Measurements from ENCODE around the gene OSBPL9.

The OSBPL9 gene

DNA sequence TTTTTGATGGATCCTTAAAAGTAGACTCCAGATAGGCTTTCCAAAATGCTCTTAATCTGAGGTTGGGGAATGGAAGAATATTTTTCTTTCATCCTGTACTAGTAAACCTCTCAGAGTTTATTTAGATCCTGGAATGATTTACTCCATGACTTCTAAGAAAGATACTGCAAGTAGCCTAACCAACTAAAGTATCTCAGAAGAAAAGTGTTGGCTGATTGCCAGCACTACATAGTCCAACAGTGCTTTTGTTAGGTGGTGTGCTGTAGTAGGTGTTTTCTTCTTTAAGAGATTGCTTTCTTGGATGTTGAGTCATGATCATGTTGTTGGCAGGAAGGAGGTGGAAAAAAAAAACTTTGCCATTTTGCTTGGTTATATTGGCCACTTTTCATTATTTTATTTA, 119.8 kb downstream of the OSBPL9 start:
- Mint-ChIP-seq H3K27ac (no peak overlapping the region), H3K9me3 (no peaks in the 10 kb centered on the region), H3K4me1 (peaks cover 74% of the 10 kb centered on the region), H3K27me3 (no peaks in the 10 kb centered on the region), H3K4me3 (no peak overlapping the region), H3K36me3 (peaks cover under 1% of the 10 kb centered on the region)

DNA sequence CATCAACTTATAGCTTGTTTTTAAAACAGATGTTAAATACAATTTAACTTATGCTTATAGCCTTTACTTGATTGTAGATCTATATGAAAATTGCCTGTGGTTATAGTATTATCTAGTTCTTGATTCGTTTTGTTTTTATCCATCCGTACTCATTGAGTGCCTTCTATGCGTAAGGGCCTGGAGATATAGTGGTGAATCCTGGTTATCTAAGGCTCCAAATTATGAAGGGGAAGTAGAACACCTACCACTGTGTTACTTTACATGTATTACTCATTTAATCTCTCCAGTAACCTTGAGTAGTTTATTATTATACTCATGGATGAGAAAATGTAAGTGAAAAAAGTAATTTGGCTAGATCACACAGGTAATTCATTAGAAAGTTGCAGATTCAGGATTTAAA, 121.8 kb downstream of the OSBPL9 start:
- Mint-ChIP-seq H3K9me3 (no peaks in the 10 kb centered on the region), H3K36me3 (peaks cover 4% of the 10 kb centered on the region), H3K4me1 (peaks cover 61% of the 10 kb centered on the region), H3K27ac (no peak overlapping the region), H3K4me3 (no peak overlapping the region), H3K27me3 (no peaks in the 10 kb centered on the region)

DNA sequence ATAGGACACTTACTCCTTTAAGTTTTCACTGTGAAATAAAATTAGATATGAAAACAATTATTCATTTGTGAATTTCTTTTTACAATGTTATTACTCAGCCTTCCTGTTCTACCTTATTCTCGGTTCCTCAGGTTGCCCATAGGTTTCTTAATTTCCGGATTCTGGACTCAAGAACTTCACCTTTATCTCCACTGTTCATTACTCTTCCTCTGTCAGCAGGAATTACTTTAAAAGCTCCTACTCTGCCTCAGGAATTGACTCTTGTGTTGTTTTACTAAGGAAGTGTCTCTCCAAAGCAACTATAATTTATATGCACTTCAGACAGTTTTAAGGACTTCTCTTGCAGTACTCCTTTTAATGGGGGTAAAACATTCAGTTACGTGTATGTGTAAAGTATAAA, 123.8 kb downstream of the OSBPL9 start:
- Mint-ChIP-seq H3K27ac (no peak overlapping the region), H3K4me1 (peaks cover 54% of the 10 kb centered on the region)

DNA sequence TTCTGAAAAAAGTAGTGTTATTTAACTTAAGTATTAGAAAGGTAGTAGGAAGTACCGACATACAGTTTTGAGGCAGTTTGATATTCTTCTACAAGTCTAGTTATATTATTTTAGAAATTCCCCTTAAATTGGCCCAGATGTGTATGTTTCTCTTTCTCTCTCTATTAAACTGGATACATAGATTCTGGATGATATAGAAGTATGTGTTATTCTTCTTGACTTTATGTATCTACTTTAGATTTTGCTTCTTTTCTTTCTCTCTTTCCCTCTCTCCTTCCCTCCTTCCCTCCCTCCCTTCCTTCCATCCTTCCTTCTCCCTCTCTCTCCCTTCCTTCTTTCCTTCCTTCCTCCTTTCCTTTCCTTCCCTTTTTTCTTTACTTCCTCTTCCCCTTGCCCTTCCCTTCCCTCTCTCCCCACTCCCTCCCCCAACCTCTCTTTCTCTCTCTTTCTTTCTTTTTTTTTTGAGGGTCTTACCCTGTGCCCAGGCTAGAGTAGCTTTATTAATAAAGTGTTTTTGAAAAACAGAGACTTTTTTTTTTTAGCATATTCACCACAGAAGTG, 124.3 kb downstream of the OSBPL9 start:
- H3K27ac Mint-ChIP-seq = no peak overlapping the region
- no peaks in the 10 kb centered on the region for H3K9me3 Mint-ChIP-seq
- H3K4me3 Mint-ChIP-seq = no peak overlapping the region
- no peaks in the 10 kb centered on the region for H3K27me3 Mint-ChIP-seq
- H3K4me1 Mint-ChIP-seq = peaks cover 49% of the 10 kb centered on the region
- peaks cover 6% of the 10 kb centered on the region for H3K36me3 Mint-ChIP-seq

More for the DNA sequence above, 123.8 kb downstream of the OSBPL9 start:
- no peaks in the 10 kb centered on the region for H3K9me3 Mint-ChIP-seq
- H3K27me3 Mint-ChIP-seq = no peaks in the 10 kb centered on the region
- peaks cover 6% of the 10 kb centered on the region for H3K36me3 Mint-ChIP-seq
- H3K4me3 Mint-ChIP-seq = no peak overlapping the region

DNA sequence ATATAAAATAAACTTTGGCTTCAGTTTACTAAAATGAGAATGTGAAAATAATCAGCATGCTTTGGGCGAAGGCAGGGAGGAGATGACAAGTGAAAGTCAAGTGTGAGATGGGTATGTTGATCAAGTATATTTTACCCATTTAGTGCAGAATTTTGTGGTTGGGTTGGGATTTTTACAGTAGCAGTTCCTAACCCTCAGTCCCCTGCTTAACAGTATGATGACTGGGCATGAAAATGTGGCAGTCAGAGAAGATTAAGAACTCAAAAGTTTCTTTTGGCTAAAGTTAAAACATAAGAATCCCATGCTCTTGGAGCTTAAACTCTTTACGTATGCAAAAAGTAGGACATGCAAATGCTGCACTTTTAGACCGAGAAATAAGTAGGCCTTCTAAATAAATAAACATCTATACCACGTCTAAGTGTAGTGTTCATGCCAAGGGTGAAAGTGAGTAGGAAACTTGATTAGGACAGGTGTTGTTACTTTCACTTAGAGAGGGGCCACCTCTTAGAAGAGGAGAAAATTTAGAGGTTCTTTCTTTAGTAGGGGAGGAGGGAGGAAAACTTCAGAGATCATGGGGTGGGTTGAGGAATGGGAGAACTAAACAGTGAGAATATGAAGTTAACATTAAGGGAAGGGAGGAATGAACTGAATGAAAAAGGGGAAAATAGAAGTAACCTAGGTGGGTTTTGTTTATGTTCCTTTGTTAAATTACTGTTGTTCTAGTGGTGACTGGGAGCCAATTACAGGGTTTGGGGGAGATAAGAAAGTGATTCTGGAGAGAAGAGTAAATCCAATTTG, 127.8 kb downstream of the OSBPL9 start:
- Mint-ChIP-seq H3K27ac (peak overlapping the region; percentile 31), H3K36me3 (peaks cover 11% of the 10 kb centered on the region), H3K4me1 (peaks cover 28% of the 10 kb centered on the region), H3K4me3 (no peak overlapping the region), H3K27me3 (no peaks in the 10 kb centered on the region), H3K9me3 (no peaks in the 10 kb centered on the region)

DNA sequence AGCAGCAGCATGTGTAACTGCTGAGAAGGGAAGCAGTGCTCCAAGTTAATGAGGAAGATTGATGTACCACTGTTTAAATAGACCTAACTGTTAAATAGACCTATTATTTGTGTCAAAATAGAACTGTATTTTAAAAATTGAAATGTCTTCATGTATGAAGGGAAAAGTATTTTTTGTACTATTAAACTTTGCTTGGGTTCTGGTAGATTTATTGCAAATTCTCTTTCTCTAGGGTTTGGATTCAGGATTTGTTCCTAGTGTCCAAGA, 128.3 kb downstream of the OSBPL9 start:
- Mint-ChIP-seq H3K36me3 (peaks cover 11% of the 10 kb centered on the region), H3K27me3 (no peaks in the 10 kb centered on the region), H3K9me3 (no peaks in the 10 kb centered on the region), H3K27ac (no peak overlapping the region), H3K4me1 (peaks cover 24% of the 10 kb centered on the region), H3K4me3 (no peak overlapping the region)

DNA sequence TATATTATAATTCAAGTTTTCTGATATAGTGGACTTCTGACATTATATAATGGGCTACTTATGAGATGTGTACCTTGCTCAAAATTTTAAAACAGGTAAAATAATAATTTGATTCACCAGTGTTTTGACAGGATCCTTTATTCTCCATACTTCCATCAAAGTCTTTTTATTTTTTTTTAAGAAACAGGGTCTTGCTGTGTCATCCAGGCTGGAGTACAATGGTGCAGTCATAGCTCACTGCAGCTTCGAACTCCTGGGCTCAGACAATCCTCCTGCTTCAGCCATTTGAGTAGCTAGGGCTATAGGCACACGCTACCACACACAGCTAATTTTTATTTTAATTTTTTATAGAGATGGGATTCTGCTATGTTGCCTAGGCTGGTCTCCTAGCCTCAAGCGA, 132.3 kb downstream of the OSBPL9 start:
- Mint-ChIP-seq H3K27me3 (no peaks in the 10 kb centered on the region), H3K4me3 (no peak overlapping the region), H3K27ac (no peak overlapping the region), H3K4me1 (peaks cover 15% of the 10 kb centered on the region), H3K9me3 (no peaks in the 10 kb centered on the region), H3K36me3 (peaks cover 15% of the 10 kb centered on the region)

DNA sequence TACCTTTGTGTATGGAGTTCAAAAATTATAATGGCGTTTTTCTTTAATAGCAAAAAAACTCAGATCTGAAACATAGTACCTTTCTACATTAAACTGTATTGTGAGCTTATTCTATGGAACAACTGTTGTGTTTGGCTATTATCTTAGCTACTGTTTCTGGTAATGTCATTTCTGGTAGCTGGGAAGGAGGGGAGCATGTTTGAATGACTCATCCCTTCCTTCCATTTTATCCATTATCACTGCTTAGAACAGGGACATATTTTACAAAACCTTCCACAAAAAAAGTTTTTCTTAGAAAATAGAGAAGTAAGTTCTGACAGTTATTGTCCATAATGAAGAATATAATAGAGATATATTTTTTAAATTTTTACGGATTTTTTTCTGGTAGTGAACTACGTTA, 133.3 kb downstream of the OSBPL9 start:
- Mint-ChIP-seq H3K27ac (no peak overlapping the region), H3K4me3 (no peak overlapping the region), H3K36me3 (peaks cover 17% of the 10 kb centered on the region), H3K4me1 (peaks cover 4% of the 10 kb centered on the region), H3K9me3 (no peaks in the 10 kb centered on the region), H3K27me3 (no peaks in the 10 kb centered on the region)

DNA sequence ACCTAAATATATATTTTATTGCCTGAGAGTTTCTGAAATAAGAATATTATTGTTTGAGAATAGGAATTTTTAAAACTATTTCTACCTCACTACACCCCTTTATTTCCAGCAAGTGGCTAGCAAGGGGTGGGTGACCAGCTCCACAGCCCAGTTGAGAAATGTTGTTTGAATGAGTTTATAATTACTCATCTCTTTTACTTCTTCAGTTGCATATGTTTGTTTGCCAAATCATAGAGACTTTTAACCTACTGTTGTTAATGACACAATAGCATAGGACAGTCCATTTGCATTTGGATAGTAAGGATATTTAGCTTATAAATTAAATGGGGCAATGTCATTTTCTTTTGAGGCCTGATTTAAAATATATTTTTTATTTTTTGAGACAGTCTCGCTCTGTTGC, 133.8 kb downstream of the OSBPL9 start:
- H3K27ac Mint-ChIP-seq = no peak overlapping the region
- H3K36me3 Mint-ChIP-seq = peaks cover 17% of the 10 kb centered on the region
- no peaks in the 10 kb centered on the region for H3K9me3 Mint-ChIP-seq
- no peaks in the 10 kb centered on the region for H3K27me3 Mint-ChIP-seq
- H3K4me1 Mint-ChIP-seq = peaks cover 4% of the 10 kb centered on the region
- no peak overlapping the region for H3K4me3 Mint-ChIP-seq

DNA sequence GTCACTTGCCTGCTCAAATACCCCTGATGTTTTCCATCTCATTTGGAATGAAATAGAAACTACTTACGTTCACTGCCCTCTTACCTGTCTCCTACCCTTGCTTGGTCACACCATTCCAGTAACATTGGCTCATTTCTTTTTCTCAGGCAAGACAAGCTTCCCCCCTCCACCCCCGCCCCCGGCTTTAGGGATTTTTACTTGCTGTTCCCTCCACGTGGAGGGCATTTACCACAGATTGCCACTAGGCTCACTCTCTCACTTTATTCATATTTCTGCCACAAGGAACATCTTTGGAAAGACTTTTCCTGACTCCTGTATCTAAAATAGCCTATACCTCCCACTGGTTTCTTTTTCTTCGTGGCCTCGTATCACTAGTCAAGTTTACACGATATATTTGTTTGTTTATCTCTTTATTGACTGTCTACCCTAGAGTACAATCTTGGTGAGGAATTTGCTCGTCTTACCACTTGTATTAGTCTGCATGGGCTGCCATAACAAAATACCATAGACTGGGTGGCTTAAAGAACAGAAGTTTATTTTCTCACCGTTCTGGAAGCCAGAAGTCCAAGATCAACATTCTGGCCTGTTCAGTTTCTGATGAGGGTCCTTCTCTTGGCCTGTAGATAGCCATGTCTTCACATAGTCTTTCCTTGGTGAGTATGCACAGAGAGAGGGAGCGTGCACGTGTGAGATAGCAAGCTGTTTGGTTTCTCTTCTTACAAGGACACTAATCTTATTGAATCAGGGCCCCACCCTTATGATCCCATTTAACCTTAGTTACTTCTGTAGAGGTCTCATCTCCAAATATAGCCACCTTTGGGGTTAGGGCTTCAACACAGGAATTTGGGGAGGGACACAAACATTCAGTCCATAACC, 135.4 kb downstream of the OSBPL9 start:
- Mint-ChIP-seq H3K9me3 (no peaks in the 10 kb centered on the region), H3K4me1 (peaks cover 4% of the 10 kb centered on the region), H3K4me3 (no peak overlapping the region), H3K36me3 (peaks cover 17% of the 10 kb centered on the region), H3K27ac (peak overlapping the region; percentile 41), H3K27me3 (no peaks in the 10 kb centered on the region)

DNA sequence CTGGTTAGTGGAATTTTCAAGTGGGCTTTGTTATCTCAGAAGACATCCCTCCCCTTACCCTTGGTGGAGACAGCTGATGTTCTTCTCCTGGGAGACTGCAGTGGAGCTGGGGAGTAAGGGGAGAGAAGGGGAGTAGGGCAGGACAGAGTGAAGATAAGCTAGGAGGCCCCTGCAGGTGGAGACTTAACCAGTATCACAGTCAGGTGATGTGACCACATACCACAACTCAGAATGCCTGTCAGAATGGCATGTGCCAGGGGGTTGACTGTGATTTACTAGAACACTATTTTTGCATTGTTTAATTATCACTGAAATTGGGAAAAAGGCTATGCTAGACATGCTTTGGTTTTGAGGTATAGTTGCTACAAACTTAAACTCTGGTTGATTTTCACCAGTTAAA, 137.1 kb downstream of the OSBPL9 start:
- H3K27me3 Mint-ChIP-seq = no peaks in the 10 kb centered on the region
- peaks cover 15% of the 10 kb centered on the region for H3K36me3 Mint-ChIP-seq
- no peak overlapping the region for H3K4me3 Mint-ChIP-seq
- no peaks in the 10 kb centered on the region for H3K9me3 Mint-ChIP-seq
- no peak overlapping the region for H3K27ac Mint-ChIP-seq
- H3K4me1 Mint-ChIP-seq = peaks cover 4% of the 10 kb centered on the region

DNA sequence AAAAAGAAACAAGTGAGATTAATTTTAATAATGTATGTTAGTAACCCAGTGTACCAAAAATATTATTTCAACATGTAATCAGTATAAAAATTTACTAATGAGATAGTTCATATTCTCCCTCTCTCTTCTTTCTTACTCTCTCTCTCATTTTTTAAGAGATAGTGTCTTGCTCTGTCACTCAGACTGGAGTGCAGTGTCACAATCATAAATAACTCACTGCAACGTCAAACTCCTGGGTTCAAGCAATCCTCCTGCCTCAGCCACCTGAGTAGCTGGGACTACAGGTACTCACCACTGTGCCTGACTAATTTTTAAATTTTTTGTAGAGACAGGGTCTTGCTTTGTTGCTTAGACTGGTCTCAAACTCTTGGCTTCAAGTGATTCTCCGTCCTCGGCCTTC, 137.8 kb downstream of the OSBPL9 start:
- no peak overlapping the region for H3K4me3 Mint-ChIP-seq
- H3K36me3 Mint-ChIP-seq = peaks cover 15% of the 10 kb centered on the region
- no peak overlapping the region for H3K27ac Mint-ChIP-seq
- peaks cover 6% of the 10 kb centered on the region for H3K4me1 Mint-ChIP-seq
- no peaks in the 10 kb centered on the region for H3K9me3 Mint-ChIP-seq
- no peaks in the 10 kb centered on the region for H3K27me3 Mint-ChIP-seq

DNA sequence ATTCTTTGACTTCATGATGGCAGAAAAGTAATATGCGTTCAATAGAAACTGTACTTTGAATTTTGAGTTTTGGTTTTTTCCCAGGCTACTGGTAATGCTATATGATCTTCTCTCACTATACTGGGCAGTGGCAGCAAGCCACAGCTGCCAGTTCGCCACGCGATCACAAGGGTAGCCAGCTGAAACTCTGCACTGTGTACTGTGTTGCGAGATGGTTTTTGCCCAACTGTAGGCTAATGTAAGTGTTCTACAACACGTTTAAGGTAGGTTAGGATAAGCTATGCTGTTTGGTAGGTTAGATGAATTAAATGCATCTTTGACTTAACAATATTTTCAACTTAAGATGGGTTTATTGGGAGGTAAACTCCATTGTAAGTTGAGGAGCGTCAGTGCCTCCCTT, 138.5 kb downstream of the OSBPL9 start:
- Mint-ChIP-seq H3K27ac (no peak overlapping the region), H3K9me3 (no peaks in the 10 kb centered on the region), H3K4me1 (peaks cover 13% of the 10 kb centered on the region)

DNA sequence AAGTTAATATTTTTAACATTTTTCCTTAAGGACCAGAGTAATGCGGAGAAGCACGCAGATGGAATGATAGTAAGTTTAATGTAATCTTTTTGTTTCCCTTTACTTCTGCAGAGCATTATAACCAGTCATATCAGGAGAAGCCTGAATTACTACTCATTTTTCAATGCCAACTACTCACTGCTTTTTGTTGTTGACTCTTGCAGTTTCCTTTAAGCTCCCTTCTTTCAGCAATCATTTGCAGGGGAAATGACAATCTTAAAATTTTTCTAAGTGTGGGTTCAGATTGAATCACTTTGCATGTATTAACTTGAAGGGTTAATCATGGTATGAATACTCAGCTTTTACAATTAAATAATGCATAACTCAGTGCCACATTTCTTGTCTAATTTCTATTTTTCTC, 139.4 kb downstream of the OSBPL9 start:
- H3K4me1 Mint-ChIP-seq = peaks cover 19% of the 10 kb centered on the region
- H3K27ac Mint-ChIP-seq = no peak overlapping the region
- no peaks in the 10 kb centered on the region for H3K9me3 Mint-ChIP-seq
- H3K27me3 Mint-ChIP-seq = no peaks in the 10 kb centered on the region
- peaks cover 16% of the 10 kb centered on the region for H3K36me3 Mint-ChIP-seq
- no peak overlapping the region for H3K4me3 Mint-ChIP-seq

More for the DNA sequence above, 138.5 kb downstream of the OSBPL9 start:
- Mint-ChIP-seq H3K36me3 (peaks cover 15% of the 10 kb centered on the region), H3K4me3 (no peak overlapping the region), H3K27me3 (no peaks in the 10 kb centered on the region)

DNA sequence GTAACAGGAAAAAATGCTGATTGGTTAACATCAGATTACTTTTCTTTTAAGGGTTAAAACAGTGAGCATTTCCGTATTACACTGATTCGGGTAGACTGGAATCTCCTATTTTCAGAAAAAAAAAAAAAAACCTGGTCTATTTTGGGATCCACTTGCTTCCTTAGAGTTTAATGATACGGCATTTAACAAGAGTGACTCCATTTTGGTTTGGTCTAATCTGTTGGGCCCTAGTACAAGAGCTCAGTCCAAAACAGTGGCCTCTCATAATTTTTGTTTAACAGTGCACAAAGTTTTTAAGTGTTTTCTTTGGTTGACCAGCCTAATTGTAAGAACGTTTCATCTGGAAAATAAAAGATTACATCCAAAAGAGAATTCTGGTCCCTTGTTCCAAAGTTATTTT, 141.4 kb downstream of the OSBPL9 start:
- Mint-ChIP-seq H3K4me1 (peaks cover 19% of the 10 kb centered on the region), H3K4me3 (no peak overlapping the region), H3K9me3 (no peaks in the 10 kb centered on the region), H3K27me3 (no peaks in the 10 kb centered on the region), H3K36me3 (peaks cover 9% of the 10 kb centered on the region), H3K27ac (no peak overlapping the region)

DNA sequence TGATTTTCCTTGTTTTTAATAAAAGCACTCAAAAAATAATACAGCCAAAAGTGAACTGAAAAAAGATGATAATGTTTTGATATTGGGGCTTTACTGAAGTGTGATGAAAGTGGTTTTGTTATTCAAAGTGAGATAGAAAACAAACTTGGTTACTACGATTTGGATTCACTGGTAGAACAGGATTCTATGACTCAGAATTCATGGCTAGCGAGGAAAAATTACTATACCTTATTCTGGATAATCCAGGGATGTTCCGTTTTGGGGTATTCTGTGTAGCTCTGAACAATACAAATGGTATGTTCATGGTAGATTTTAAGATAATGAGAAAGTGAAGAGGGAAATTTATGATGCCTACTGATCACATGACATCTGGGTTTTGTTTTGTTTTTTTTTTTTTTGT, 144.0 kb downstream of the OSBPL9 start:
- Mint-ChIP-seq H3K36me3 (peaks cover 7% of the 10 kb centered on the region), H3K27ac (no peak overlapping the region), H3K27me3 (no peaks in the 10 kb centered on the region), H3K4me1 (peaks cover 15% of the 10 kb centered on the region), H3K4me3 (no peak overlapping the region), H3K9me3 (no peaks in the 10 kb centered on the region)

Measured in activated naive CD4-positive, alpha-beta T cell treated with anti-CD3 and anti-CD28 coated beads, Interleukin-2, amount 50 U/mL, for 24 hours (primary cell).